ENCODE results near the gene COA8. TPM values are rescaled to one million over a fixed set of nuclear protein-coding genes. Genes with fewer than 3 reads are reported as not detected.
"Not testable (repeated sequence)": the region's sequence is repeated elsewhere in the genome, so short reads cannot be mapped to it uniquely, and the experiment has no call there.

Gene COA8
- total RNA-seq, 3 donors from 2014 or later (not counting 1 experiment from before 2014, with no cell fraction given) = 22.2 to 32.0 (median 24.9) TPM

DNA sequence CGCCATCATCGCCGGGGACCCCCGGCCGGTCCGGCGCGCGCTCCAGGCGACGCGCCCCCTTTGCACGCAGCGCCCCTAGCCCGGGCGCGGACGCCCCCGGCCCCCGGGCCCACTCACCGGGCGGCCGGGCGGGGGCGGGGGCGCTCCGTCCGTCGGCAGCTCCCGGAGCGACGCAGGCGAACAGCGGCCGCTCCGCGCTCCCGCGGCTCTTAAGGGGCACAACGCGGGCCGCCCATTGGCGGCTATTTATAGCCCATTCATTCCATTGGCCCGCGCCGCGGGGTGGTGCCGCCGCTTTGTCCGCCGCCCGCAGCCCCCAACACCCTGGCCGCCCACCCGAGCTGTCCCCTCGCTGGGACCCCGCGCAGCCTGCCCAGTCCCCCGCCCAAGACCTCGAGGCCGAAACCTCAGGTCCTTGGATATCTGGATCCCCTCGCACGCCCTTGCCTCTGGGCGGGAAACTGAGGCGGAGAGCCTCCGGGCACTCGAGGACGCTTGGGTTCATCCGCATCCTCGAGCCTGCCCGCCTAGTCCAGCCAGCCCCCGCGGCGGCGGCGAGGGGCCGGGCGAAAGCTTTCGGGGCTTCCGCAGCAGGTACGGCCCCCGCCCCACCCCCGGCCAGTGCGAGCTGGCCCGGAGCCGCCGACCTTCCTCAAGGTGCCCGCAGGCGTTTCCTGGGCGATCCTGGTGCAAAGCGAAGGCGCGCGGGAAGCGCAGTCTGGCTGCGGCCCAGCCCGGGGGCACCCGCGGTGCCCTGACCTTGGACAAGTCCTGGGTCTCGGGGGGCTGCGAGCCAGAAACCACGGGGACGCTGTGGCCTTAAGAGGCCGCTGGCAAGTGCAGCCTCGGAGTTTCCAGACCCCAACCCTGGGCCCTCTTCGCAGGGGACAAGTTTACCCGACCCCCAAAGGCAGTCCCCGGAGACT lies 39.8 kb upstream of the COA8 start, which contains the start of gene CKB:
CKB (minus strand) TSS at position 182 of the 926 bp plus-strand sequence. CDS start 337 bp downstream, outside the sequence.
- peaks cover 0 to 6% of the 10 kb centered on the region in 2 donors for H3K27me3 Mint-ChIP-seq (ENCODE audit: low read depth in 2 of 2)
- Histone ChIP-seq H3K27me3 (ENCODE audit: control insufficient read depth, insufficient read depth, low read length) (peaks cover 5% of the 10 kb centered on the region), H3K27ac (ENCODE audit: low read length) (no peak within 1 kb of the TSS), H3K9me3 (ENCODE audit: control insufficient read depth, insufficient read depth, low read length) (no peaks in the 10 kb centered on the region), H3K36me3 (ENCODE audit: control insufficient read depth, insufficient read depth, low read length) (no peaks in the 10 kb centered on the region), H3K4me3 (ENCODE audit: low read length) (no peak within 1 kb of the TSS), H3K4me1 (ENCODE audit: control insufficient read depth, insufficient read depth, low read length) (peaks cover 38% of the 10 kb centered on the region)
- WGBS (ENCODE audit: insufficient coverage) = 8% methylated on average over 107 of the region's 107 CpGs
- DNase-seq (peak in 1 of 2 donors; percentile 47), ATAC-seq (no peak)
- intact Hi-C loops (cut with micrococcal nuclease) = no loop called here
- no peaks in the 10 kb centered on the region for H3K9me3 Mint-ChIP-seq
- H3K27ac Mint-ChIP-seq = no peak within 1 kb of the TSS
- no peaks in the 10 kb centered on the region for H3K36me3 Mint-ChIP-seq
- H3K4me3 Mint-ChIP-seq = peak within 1 kb of the TSS; percentile 47
- peaks cover 10 to 23% of the 10 kb centered on the region in 2 donors for H3K4me1 Mint-ChIP-seq
- TF ChIP-seq, protein P1, sequence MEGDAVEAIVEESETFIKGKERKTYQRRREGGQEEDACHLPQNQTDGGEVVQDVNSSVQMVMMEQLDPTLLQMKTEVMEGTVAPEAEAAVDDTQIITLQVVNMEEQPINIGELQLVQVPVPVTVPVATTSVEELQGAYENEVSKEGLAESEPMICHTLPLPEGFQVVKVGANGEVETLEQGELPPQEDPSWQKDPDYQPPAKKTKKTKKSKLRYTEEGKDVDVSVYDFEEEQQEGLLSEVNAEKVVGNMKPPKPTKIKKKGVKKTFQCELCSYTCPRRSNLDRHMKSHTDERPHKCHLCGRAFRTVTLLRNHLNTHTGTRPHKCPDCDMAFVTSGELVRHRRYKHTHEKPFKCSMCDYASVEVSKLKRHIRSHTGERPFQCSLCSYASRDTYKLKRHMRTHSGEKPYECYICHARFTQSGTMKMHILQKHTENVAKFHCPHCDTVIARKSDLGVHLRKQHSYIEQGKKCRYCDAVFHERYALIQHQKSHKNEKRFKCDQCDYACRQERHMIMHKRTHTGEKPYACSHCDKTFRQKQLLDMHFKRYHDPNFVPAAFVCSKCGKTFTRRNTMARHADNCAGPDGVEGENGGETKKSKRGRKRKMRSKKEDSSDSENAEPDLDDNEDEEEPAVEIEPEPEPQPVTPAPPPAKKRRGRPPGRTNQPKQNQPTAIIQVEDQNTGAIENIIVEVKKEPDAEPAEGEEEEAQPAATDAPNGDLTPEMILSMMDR (IDR thresholded peaks at IDR 0.05) = no peak

DNA sequence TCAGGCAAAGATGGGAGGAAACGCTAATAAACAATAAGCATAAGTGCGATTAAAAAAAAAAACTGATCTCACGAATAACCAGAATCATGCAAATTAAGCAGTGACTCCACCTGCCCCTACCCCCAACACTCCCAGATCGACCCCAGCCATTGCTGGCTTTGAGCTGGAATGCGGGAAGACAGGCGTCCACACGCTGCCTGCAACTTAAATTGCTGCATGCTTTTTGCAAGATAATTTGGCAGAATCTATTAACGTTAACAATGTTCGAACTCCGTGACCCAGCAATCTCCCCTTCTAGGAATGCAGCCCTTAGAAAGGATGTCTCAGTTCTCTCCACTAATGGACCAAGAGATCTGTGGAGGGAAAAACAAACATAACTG lies 39.2 kb upstream of the COA8 start:
- Histone ChIP-seq H3K9me3 (ENCODE audit: control insufficient read depth, insufficient read depth, low read length) (no peaks in the 10 kb centered on the region), H3K36me3 (ENCODE audit: control insufficient read depth, insufficient read depth, low read length) (no peaks in the 10 kb centered on the region), H3K27ac (ENCODE audit: low read length) (no peak overlapping the region), H3K4me3 (ENCODE audit: low read length) (no peak overlapping the region), H3K4me1 (ENCODE audit: control insufficient read depth, insufficient read depth, low read length) (peaks cover 45% of the 10 kb centered on the region), H3K27me3 (ENCODE audit: control insufficient read depth, insufficient read depth, low read length) (peaks cover 5% of the 10 kb centered on the region)
- ATAC-seq (no peak), DNase-seq (no peak)
- H3K36me3 Mint-ChIP-seq = no peaks in the 10 kb centered on the region
- H3K27ac Mint-ChIP-seq = no peak overlapping the region
- peaks cover 0 to 6% of the 10 kb centered on the region in 2 donors for H3K27me3 Mint-ChIP-seq (ENCODE audit: low read depth in 2 of 2)
- TF ChIP-seq, protein P1 (IDR thresholded peaks at IDR 0.05) = no peak
- no peaks in the 10 kb centered on the region for H3K9me3 Mint-ChIP-seq
- WGBS (ENCODE audit: insufficient coverage) = 78% methylated on average over 10 of the region's 10 CpGs
- H3K4me1 Mint-ChIP-seq = peaks cover 10 to 29% of the 10 kb centered on the region in 2 donors
- intact Hi-C loops (cut with micrococcal nuclease) = no loop called here
- peak overlapping the region; percentile 2 for H3K4me3 Mint-ChIP-seq

- intact Hi-C loops (cut with micrococcal nuclease) = no loop called here
- Mint-ChIP-seq H3K9me3 (no peaks in the 10 kb centered on the region), H3K27me3 (ENCODE audit: low read depth in 2 of 2) (peaks cover 0 to 3% of the 10 kb centered on the region in 2 donors), H3K36me3 (no peaks in the 10 kb centered on the region), H3K4me1 (peaks cover 10 to 29% of the 10 kb centered on the region in 2 donors), H3K4me3 (no peak overlapping the region), H3K27ac (no peak overlapping the region)
- 82% methylated on average over 12 of the region's 12 CpGs for WGBS (ENCODE audit: insufficient coverage)
- Histone ChIP-seq H3K27ac (ENCODE audit: low read length) (no peak overlapping the region), H3K4me1 (ENCODE audit: control insufficient read depth, insufficient read depth, low read length) (peaks cover 48% of the 10 kb centered on the region), H3K9me3 (ENCODE audit: control insufficient read depth, insufficient read depth, low read length) (no peaks in the 10 kb centered on the region), H3K36me3 (ENCODE audit: control insufficient read depth, insufficient read depth, low read length) (no peaks in the 10 kb centered on the region), H3K4me3 (ENCODE audit: low read length) (no peak overlapping the region), H3K27me3 (ENCODE audit: control insufficient read depth, insufficient read depth, low read length) (peaks cover 5% of the 10 kb centered on the region)
- TF ChIP-seq, protein P1 (IDR thresholded peaks at IDR 0.05) = no peak
- DNase-seq (no peak), ATAC-seq (no peak)
These were observed 38.5 kb upstream of the COA8 start for GRCh38 chr14:103524002-103524935.

- H3K27ac ChIP-seq (ENCODE audit: low read length); H3K9me3 ChIP-seq (ENCODE audit: control insufficient read depth, insufficient read depth, low read length); ATAC-seq; H3K4me3 ChIP-seq (ENCODE audit: low read length); H3K36me3 Mint-ChIP-seq; H3K36me3 ChIP-seq (ENCODE audit: control insufficient read depth, insufficient read depth, low read length); H3K27me3 Mint-ChIP-seq (ENCODE audit: low read depth in 2 of 2); H3K9me3 Mint-ChIP-seq; H3K27me3 ChIP-seq (ENCODE audit: control insufficient read depth, insufficient read depth, low read length); intact Hi-C loops (cut with micrococcal nuclease); H3K27ac Mint-ChIP-seq; DNase-seq: not testable (repeated sequence)
- Mint-ChIP-seq H3K4me3 (peak overlapping the region; percentile 47), H3K4me1 (peaks cover 21 to 35% of the 10 kb centered on the region in 2 donors)
- H3K4me1 ChIP-seq (ENCODE audit: control insufficient read depth, insufficient read depth, low read length) = peaks cover 57% of the 10 kb centered on the region
- WGBS (ENCODE audit: insufficient coverage) = 89% methylated on average over 17 of the region's 17 CpGs
These were observed 37.1 kb upstream of the COA8 start for GRCh38 chr14:103525430-103526246.
